AG04450 (cell line): ENCODE data around the gene DUSP1. TPM values are rescaled to one million over a fixed set of nuclear protein-coding genes. Genes with fewer than 3 reads are reported as not detected.

Experiments used
- CTCF ChIA-PET: fragments of 300-600, 350-600 bp; formaldehyde crosslinking; extraction: SDS; loops from one replicate; lab custom pipeline; 2022; ENCODE audit warnings: antibody characterized with exemption, inconsistent platforms; lab: Charles Lee
- POLR2A ChIA-PET: fragments of 350-600 bp; formaldehyde crosslinking; extraction: SDS; loops from one replicate; lab custom pipeline; 2021; ENCODE audit warnings: antibody characterized with exemption, inconsistent platforms; lab: Yijun Ruan, JAX
- DNase-seq: peaks from one replicate; pipeline ENCODE4 v3.0.0-alpha.2; 2011; ENCODE audit warnings: low read depth, low spot score
- H3K27ac ChIP-seq: one replicate; pipeline ENCODE4 v1.5.1; 2012; ENCODE audit warnings: low read depth, low read length, control low read depth
- H3K27me3 ChIP-seq: one replicate; pipeline ENCODE4 v1.6.0; 2012; ENCODE audit warnings: low read length; ENCODE audit not compliant: control insufficient read depth, insufficient read depth
- H3K4me3 ChIP-seq: 2 replicates; pipeline ENCODE4 v1.5.1; 2011; ENCODE audit warnings: mild to moderate bottlenecking, low read depth, low read length, control low read depth
- H3K9me3 ChIP-seq: 2 replicates; pipeline ENCODE4 v1.5.1; 2012; ENCODE audit warnings: low read length; ENCODE audit not compliant: control insufficient read depth, insufficient read depth
- polyA plus RNA-seq: library from polyadenylated mRNA; depleted of rRNA; stranded (reverse); fragments of >200 nt; gene quantifications from 2 replicates; pipeline ENCODE4 v1.2.3, GENCODE V29; 2011
- TF ChIP-seq, protein P1 (sequence below): IDR thresholded peaks from 2 replicates; pipeline ENCODE4 v1.5.1; 2011; ENCODE audit warnings: low read depth, low read length, control low read depth, inconsistent platforms

The DUSP1 gene
- polyA plus RNA-seq, 1 experiment = 98.8 TPM

DNA sequence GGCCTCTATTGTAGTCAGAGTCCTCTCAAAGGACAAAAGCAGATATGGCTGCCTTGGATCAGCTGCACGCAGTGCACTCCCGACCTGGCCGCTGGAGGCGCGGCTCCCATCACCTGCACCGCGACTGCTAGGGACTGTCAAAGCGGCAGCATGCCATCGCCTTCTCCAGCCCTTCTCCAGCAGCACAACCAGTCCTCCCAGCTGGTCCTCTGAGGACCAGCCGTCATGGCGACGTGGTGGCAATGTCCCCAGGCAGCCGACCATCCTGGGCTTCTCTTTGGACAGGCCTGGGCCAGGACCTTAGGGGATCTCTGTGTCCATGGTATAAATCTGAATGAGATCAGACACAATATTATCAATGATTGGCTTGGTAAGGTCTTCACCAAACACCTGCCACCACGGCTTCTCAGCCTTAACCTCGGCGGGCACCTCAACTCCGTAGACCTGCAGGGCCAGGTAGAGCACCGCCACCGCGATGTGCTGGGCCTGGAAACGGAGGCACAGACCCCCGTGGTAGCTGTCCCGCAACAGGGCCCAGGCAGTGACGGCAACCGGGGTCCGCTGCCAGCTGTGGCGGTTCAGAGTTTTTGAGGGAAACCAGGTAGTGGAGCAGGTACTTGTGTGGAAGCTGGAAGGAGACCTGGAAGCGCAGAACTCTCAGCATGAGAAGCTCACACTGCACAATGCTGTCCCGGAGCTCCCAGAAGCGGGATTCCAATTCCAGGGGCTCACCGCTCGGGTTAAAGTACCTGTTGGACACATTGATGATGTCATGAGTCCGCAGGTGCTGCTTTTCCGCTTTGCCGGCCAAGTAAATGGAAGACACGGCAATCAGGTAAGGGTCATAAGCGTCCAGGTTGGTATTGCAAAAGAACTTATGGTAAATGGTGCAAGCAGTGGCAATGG is 8.5 kb downstream of the DUSP1 start:
- CTCF ChIA-PET = interaction anchor here (2.0 kb wide), 1 partner anchor 46 kb away, joined by 6 read pairs; no protein-coding TSS in a partner anchor
- no peak overlapping the region for H3K27ac ChIP-seq

DNA sequence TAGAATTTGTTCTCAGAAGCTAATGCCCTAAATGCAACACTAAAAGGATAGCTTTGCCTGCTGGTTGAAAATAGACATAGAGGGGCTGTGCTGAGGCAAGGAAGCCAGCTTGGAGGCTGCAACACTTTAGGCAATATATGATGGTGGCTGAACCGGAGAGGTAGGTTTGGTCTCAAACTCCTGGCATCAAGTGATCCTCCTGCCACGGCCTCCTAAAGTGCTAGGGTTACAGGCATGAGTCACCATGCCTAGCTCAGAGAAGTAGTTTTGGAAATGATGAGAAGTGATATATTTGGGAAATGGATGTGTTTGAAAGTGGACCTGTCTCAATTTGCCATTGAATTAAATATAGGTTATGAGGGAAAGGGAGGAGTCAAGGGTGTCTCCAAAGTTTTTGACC is 10.0 kb downstream of the DUSP1 start:
- TF ChIP-seq, protein P1, sequence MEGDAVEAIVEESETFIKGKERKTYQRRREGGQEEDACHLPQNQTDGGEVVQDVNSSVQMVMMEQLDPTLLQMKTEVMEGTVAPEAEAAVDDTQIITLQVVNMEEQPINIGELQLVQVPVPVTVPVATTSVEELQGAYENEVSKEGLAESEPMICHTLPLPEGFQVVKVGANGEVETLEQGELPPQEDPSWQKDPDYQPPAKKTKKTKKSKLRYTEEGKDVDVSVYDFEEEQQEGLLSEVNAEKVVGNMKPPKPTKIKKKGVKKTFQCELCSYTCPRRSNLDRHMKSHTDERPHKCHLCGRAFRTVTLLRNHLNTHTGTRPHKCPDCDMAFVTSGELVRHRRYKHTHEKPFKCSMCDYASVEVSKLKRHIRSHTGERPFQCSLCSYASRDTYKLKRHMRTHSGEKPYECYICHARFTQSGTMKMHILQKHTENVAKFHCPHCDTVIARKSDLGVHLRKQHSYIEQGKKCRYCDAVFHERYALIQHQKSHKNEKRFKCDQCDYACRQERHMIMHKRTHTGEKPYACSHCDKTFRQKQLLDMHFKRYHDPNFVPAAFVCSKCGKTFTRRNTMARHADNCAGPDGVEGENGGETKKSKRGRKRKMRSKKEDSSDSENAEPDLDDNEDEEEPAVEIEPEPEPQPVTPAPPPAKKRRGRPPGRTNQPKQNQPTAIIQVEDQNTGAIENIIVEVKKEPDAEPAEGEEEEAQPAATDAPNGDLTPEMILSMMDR = no peak

More for the DNA sequence above, 8.5 kb downstream of the DUSP1 start:
- peaks cover 11% of the 10 kb centered on the region for H3K9me3 ChIP-seq
- no peak for DNase-seq
- no peak overlapping the region for H3K4me3 ChIP-seq
- POLR2A ChIA-PET = no interaction called here
- H3K27me3 ChIP-seq = no peaks in the 10 kb centered on the region
- TF ChIP-seq, protein P1 = no peak

DNA sequence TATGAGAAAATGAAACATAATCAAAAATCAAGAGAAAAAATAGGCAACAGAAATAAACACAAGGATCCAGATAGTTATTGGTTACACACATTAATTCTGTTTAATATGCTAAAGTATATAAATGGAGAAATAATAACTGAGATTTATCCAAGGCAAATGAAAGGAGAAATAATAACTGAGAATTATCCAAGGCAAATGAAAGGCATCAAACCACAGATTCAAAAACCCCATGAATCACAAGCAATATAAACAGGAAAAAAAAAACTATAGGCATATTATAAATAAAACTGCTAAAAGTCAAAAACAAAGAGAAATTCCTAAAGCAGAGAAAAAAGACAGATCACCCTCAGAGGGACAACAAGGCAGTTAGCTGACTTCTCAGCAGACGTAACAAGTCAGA is 10.9 kb downstream of the DUSP1 start:
- Histone ChIP-seq H3K4me3 (no peak overlapping the region), H3K9me3 (peaks cover 18% of the 10 kb centered on the region), H3K27ac (no peak overlapping the region), H3K27me3 (no peaks in the 10 kb centered on the region)
- ChIA-PET POLR2A (no interaction called here), CTCF (interaction anchor here (0.6 to 1.6 kb wide), 2 partner anchors 173 to 676 kb away, joined by 3 to 7 read pairs; no protein-coding TSS in a partner anchor)
- no peak for DNase-seq
- TF ChIP-seq, protein P1 = no peak

More for the DNA sequence above, 10.0 kb downstream of the DUSP1 start:
- H3K9me3 ChIP-seq = peaks cover 11% of the 10 kb centered on the region
- H3K4me3 ChIP-seq = no peak overlapping the region
- H3K27me3 ChIP-seq = no peaks in the 10 kb centered on the region
- H3K27ac ChIP-seq = no peak overlapping the region
- DNase-seq = no peak
- POLR2A ChIA-PET = interaction anchor here (0.6 to 1.0 kb wide), 2 partner anchors 10 to 506 kb away, joined by 3 read pairs; no protein-coding TSS in a partner anchor
- CTCF ChIA-PET = interaction anchor here (0.6 to 2.0 kb wide), 4 partner anchors 20 to 172 kb away, joined by 3 to 7 read pairs (median 6); no protein-coding TSS in a partner anchor

DNA sequence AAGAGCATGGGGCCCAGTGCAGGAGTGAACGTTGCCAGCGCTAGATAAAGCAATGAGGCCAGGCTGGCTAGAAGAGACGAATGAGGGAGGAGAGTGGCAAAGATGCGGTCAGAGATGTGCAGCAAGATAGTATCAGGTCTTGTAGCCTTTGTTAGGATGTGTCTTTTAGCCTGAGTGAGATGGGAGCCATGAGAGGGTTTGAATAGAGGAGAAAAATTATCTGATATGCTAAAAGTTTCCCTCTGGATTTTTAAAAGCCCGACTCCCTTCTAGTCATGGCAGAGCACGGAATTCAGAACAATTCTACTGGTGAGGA is 12.2 kb downstream of the DUSP1 start:
- ChIA-PET POLR2A (interaction anchor here (0.6 to 1.3 kb wide), 2 partner anchors 17 to 286 kb away, joined by 4 to 6 read pairs; no protein-coding TSS in a partner anchor), CTCF (interaction anchor here (0.8 to 1.4 kb wide), 3 partner anchors 13 to 175 kb away, joined by 4 to 5 read pairs (median 5); no protein-coding TSS in a partner anchor)
- TF ChIP-seq, protein P1 = no peak
- Histone ChIP-seq H3K27me3 (no peaks in the 10 kb centered on the region), H3K4me3 (no peak overlapping the region), H3K27ac (peak overlapping the region; percentile 84), H3K9me3 (peaks cover 18% of the 10 kb centered on the region)
- no peak for DNase-seq
